Skeletal muscle tissue (tissue), 4 donors: ENCODE results near the gene RILPL1. TPM values are rescaled to one million over a fixed set of nuclear protein-coding genes. Genes with fewer than 3 reads are reported as not detected.
"Not testable (repeated sequence)": the region's sequence is repeated elsewhere in the genome, so short reads cannot be mapped to it uniquely, and the experiment has no call there.

ENCODE experiments used
- H3K27ac ChIP-seq: one replicate; pipeline ENCODE4 v1.7.0; 2013; ENCODE audit warnings: mild to moderate bottlenecking, low read depth, low read length, inconsistent platforms
- H3K27me3 ChIP-seq, 3 donors: one replicate each; pipeline ENCODE4 v1.7.0; 2013; ENCODE audit warnings: low read length in 3 of 3; ENCODE audit not compliant: control insufficient read depth in 3 of 3, insufficient read depth in 3 of 3
- H3K36me3 ChIP-seq, 3 donors: one replicate each; pipeline ENCODE4 v1.7.0; 2013; ENCODE audit warnings: low read length in 3 of 3; ENCODE audit not compliant: control insufficient read depth in 3 of 3, insufficient read depth in 3 of 3
- H3K4me1 ChIP-seq, 3 donors: one replicate each; pipeline ENCODE4 v1.7.0; 2013; ENCODE audit warnings: low read length in 3 of 3, mild to moderate bottlenecking in 3 of 3; ENCODE audit not compliant: control insufficient read depth in 3 of 3, insufficient read depth in 3 of 3
- H3K4me3 ChIP-seq, 3 donors: one replicate each; pipeline ENCODE4 v1.7.0; 2013; ENCODE audit warnings: low read length in 3 of 3
- H3K9ac ChIP-seq, 3 donors: one replicate each; pipeline ENCODE4 v1.7.0; 2013; ENCODE audit warnings: low read length in 3 of 3, mild to moderate bottlenecking in 3 of 3, moderate library complexity in 2 of 3, low read depth in 1 of 3
- H3K9me3 ChIP-seq, 3 donors: one replicate each; pipeline ENCODE4 v1.7.0; 2013; ENCODE audit warnings: low read length in 3 of 3; ENCODE audit not compliant: control insufficient read depth in 3 of 3
- total RNA-seq: library from RNA; depleted of rRNA; stranded (reverse); fragments of >200 nt; gene quantifications from one replicate; pipeline ENCODE4 v1.2.3, GENCODE V29; 2014
- donor health status: Osteomylitis.

RILPL1 gene, protein sequence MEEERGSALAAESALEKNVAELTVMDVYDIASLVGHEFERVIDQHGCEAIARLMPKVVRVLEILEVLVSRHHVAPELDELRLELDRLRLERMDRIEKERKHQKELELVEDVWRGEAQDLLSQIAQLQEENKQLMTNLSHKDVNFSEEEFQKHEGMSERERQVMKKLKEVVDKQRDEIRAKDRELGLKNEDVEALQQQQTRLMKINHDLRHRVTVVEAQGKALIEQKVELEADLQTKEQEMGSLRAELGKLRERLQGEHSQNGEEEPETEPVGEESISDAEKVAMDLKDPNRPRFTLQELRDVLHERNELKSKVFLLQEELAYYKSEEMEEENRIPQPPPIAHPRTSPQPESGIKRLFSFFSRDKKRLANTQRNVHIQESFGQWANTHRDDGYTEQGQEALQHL
- total RNA-seq: 5.2 TPM

DNA sequence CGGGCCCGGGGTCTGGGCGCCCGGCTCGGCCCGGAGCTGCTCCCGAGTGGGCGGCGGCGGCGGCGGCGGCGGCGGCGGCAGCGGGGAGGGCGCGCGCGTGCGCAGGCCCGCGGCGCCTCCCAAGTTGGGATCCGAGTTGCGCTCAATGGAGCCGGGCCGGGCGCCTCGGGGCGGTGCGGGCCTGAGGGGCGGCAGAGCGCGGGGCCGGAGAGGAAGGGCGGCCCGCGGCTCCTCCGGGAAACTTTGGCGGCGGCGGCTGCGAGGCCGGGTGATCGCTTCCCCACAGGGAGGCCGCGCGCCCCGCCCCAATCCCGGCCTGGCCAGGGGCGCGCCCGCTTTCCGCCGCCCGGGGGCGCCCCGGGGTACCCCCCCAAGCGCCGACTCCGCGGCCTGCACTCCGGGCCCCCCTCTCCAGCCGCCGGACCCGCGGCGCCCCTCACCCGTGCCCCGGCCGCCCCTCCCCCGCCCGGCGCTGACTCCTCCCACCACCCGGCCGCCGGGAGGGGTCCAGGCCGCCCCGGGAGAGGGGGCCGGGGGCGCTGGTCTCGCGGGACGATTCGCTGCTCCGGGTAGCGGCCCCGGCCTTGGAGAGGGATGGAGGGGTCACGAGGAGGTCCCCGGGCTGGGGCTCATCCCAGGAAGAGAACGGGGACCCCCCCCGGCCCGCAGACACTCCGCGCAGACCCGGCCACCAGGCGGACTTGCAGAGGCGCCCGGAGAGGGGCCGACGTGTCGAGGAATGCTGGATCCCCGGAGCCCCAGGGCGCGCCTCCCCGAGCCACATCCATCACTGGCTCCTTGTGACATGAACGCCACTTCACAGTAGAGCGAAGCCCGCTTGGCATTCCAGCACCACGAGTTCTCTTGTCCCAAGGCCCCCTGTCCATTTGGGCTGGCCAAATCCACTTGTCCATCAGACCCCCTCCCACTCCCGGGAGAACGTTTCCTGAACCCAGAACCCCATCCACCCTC is at the start of gene RILPL1:
RILPL1 (minus strand) TSS at position 48 of the 972 bp plus-strand sequence. CDS start 237 bp downstream, outside the sequence.
- H3K27me3 ChIP-seq: no peaks in the 10 kb centered on the region
- peak within 1 kb of the TSS; percentile 83 to 95 (median 93) for H3K4me3 ChIP-seq
- H3K9ac ChIP-seq: peak within 1 kb of the TSS; percentile 83 to 89 (median 84)
- H3K9me3 ChIP-seq: no peaks in the 10 kb centered on the region
- H3K36me3 ChIP-seq: peaks cover 0 to 4% (median 3%) of the 10 kb centered on the region in 3 donors
- peaks cover 27 to 33% (median 33%) of the 10 kb centered on the region in 3 donors for H3K4me1 ChIP-seq
- H3K27ac ChIP-seq: peak within 1 kb of the TSS; percentile 91

DNA sequence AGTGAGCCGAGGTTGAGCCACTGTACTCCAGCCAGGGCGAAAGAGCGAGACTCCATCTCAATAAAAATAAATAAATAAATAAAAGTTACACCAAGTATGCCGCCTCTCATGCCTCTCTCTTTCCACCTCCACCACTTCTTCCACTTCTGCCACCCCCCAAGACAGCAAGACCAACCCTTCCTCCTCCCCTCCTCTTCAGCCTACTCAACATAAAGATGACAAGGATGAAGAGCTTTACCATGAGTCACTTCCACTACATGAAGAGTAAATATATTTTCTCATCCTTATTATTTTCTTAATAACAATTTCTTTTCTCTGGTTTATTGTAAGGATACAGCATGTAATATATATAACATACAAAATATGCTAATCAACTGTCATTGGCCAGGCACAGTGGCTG is 47.3 kb upstream of the RILPL1 start:
- no peak overlapping the region for H3K27ac ChIP-seq

DNA sequence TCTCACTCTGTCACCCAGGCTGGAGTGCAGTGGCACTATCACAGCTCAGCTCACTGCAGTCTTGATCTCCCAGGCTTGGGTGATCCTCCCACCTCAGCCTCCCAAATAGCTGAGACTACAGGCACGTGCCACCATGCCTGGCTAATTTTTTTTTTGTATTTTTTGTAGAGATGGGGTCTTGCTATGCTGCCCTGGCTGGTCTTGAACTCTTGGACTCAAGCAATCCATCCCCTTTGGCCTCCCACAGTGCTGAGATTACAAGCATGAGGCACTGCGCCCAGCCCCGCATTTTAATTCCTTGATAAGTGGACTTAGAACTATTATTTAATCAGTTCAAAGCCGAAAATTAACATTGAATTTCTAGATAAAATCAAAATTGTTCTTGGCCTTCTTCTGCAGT is 45.3 kb upstream of the RILPL1 start:
- H3K4me1 ChIP-seq: peaks cover 8 to 17% (median 12%) of the 10 kb centered on the region in 3 donors

More for the DNA sequence above, 47.3 kb upstream of the RILPL1 start:
- no peaks in the 10 kb centered on the region for H3K27me3 ChIP-seq
- no peak overlapping the region for H3K4me3 ChIP-seq
- no peaks in the 10 kb centered on the region for H3K9me3 ChIP-seq
- H3K9ac ChIP-seq: no peak overlapping the region
- peaks cover 0 to 4% (median 4%) of the 10 kb centered on the region in 3 donors for H3K36me3 ChIP-seq
- peaks cover 15 to 26% (median 20%) of the 10 kb centered on the region in 3 donors for H3K4me1 ChIP-seq

DNA sequence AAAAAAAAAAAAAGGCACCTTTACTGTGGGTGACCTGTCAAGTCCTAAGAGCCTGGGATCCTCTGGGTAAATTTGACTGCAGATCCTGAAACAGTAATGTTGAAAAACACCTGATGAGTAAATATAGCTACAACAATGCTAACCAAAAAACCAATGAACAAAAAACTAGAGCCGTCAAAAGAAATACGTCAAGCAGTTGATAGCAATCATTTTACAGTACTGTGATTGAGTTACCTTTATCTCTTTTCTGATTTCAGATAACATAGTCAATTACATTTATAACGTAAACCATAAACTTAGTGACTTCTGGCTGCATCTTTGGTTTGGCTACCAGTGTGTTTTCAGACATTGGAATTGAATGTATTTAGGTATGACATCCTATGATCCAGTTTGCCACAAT is 44.7 kb upstream of the RILPL1 start:
- H3K36me3 ChIP-seq: peaks cover 0 to 4% (median 4%) of the 10 kb centered on the region in 3 donors
- no peak overlapping the region for H3K27ac ChIP-seq
- no peak overlapping the region for H3K4me3 ChIP-seq
- H3K4me1 ChIP-seq: peaks cover 6 to 15% (median 11%) of the 10 kb centered on the region in 3 donors
- H3K27me3 ChIP-seq: no peaks in the 10 kb centered on the region
- H3K9ac ChIP-seq: no peak overlapping the region
- no peaks in the 10 kb centered on the region for H3K9me3 ChIP-seq

More for the DNA sequence above, 45.3 kb upstream of the RILPL1 start:
- H3K36me3 ChIP-seq, H3K27ac ChIP-seq, H3K4me3 ChIP-seq, H3K9me3 ChIP-seq, H3K9ac ChIP-seq, H3K27me3 ChIP-seq: not testable (repeated sequence)

DNA sequence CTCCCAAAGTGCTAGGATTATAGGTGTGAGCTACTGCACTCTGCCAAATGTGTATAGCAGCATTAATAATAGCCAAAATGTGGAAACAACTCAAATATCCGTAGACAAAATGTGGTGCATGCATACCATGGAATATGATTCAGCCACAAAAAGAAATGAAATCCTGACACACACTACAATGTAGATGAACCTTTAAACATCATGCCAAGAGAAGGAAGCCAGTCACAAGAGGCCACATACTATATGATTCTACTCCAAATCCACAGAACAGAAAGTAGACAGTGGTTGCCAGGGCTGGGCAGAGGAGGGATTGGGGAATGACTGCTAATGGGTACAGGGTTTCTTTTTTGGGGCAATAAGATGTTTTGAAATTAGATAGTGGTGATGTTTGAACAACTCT is 43.1 kb upstream of the RILPL1 start:
- no peak overlapping the region for H3K27ac ChIP-seq
- H3K9me3 ChIP-seq: no peaks in the 10 kb centered on the region
- H3K27me3 ChIP-seq: no peaks in the 10 kb centered on the region
- H3K36me3 ChIP-seq: peaks cover 0 to 4% (median 4%) of the 10 kb centered on the region in 3 donors
- peaks cover 0 to 4% (median 0%) of the 10 kb centered on the region in 3 donors for H3K4me1 ChIP-seq
- no peak overlapping the region for H3K9ac ChIP-seq
- H3K4me3 ChIP-seq: no peak overlapping the region

DNA sequence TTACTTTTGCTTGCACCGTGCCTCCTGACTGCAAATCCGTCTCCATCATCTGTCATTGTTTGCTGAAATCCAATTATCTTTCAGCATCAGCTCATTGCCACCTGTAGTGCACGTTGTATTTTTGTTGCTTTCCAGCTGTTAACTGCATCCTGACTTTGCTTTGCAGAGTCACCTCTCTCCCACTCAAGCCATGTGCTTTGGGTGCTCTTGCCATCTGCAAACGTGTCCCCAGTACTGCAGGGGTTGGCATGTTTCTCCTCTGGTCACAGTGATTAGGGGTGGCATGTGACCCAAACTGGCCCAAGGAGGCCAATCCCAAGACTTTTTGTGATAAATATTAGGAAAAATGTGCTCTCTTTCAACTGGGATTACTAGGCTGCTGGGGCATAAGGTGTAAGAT is 40.4 kb upstream of the RILPL1 start:
- H3K36me3 ChIP-seq: peaks cover 0 to 4% (median 4%) of the 10 kb centered on the region in 3 donors
- H3K4me1 ChIP-seq: no peaks in the 10 kb centered on the region
- no peak overlapping the region for H3K27ac ChIP-seq
- no peak overlapping the region for H3K4me3 ChIP-seq
- H3K9ac ChIP-seq: no peak overlapping the region
- H3K9me3 ChIP-seq: no peaks in the 10 kb centered on the region
- no peaks in the 10 kb centered on the region for H3K27me3 ChIP-seq

DNA sequence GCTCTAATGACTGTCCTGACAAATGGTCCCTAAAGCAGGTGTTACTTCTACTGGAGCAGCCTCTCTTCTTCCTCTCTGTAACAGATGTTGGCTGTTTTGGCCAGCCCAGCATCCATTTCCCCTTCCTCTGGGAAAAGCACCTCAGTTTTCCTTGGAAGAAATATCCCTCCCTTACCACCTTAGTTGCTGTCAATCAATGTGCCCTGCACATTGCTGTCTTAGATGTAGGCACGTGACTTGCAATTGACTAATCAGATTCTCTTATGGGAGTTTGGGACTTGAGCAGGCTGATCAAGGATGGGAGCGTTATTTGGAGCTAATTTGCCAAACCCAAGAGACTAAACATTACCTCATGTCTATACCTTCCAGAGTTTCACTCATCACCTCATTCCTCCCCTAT is 38.9 kb upstream of the RILPL1 start:
- H3K36me3 ChIP-seq: peaks cover 0 to 4% (median 2%) of the 10 kb centered on the region in 3 donors
- no peak overlapping the region for H3K27ac ChIP-seq
- no peaks in the 10 kb centered on the region for H3K4me1 ChIP-seq
- H3K27me3 ChIP-seq: no peaks in the 10 kb centered on the region
- H3K9me3 ChIP-seq: no peaks in the 10 kb centered on the region
- H3K9ac ChIP-seq: no peak overlapping the region
- H3K4me3 ChIP-seq: no peak overlapping the region

DNA sequence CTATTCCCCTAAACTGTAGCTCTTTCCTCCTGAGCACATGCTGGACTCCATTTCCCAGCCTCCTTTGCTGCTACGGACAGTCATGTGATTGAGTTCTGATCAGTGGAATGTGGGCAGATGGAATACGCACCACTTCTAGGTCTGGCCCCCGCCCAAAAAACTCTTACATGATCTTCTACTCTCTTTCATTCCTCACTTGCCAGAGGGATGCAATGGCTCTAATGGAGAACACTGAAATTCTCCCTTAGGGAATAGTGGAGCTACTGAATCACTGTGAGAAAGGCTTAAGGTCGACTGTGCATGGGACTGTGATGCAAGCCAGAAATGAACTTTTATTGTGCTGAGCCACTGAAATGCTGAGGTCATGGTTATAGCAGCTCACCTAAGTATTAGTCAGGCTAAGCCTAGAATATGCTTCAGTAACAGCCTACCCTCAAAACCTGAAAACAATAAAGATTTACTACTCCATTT is 37.9 kb upstream of the RILPL1 start:
- Histone ChIP-seq H3K4me3 (peak overlapping the region in 1 of 3 donors; percentile 17), H3K9me3 (no peaks in the 10 kb centered on the region), H3K36me3 (peaks cover 0 to 2% (median 0%) of the 10 kb centered on the region in 3 donors), H3K27ac (no peak overlapping the region), H3K4me1 (no peaks in the 10 kb centered on the region), H3K9ac (no peak overlapping the region), H3K27me3 (no peaks in the 10 kb centered on the region)

DNA sequence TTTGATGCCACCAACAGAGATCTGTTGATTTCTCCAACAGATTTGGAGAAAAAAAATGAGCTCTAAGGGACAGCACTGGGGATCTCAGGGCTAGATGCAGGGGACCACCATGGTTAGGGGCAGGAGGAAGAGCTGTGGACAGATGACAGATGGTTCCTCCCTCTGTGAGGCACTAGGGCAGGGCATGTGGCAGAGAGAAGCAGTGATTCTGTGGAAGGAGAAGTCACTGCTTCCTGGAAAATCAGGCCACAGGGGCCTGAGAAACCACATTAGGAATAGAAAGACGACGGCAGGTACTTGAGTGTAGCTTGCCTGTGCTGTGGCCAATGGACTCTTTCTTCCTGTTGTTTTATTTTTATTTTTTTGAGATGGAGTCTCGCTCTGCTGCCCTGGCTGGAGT is 25.9 kb upstream of the RILPL1 start:
- H3K27ac ChIP-seq: no peak overlapping the region
- no peaks in the 10 kb centered on the region for H3K27me3 ChIP-seq
- no peaks in the 10 kb centered on the region for H3K36me3 ChIP-seq
- no peak overlapping the region for H3K4me3 ChIP-seq
- no peak overlapping the region for H3K9ac ChIP-seq
- H3K4me1 ChIP-seq: no peaks in the 10 kb centered on the region
- no peaks in the 10 kb centered on the region for H3K9me3 ChIP-seq
